GM12865 (cell line): ENCODE data around the gene MEGF11.

Source experiments
- DNase-seq: peaks from one replicate; pipeline ENCODE4 v3.0.0; 2010; ENCODE audit warnings: low read depth
- H3K4me3 ChIP-seq: 2 replicates; pipeline ENCODE4 v1.5.1; 2011; ENCODE audit warnings: mild to moderate bottlenecking, low read depth, low read length, control low read depth
- TF ChIP-seq, protein P1 (sequence below): IDR thresholded peaks from 2 replicates; pipeline ENCODE4 v1.5.1; 2011; ENCODE audit warnings: low read length, control low read depth, low read depth, inconsistent platforms; ENCODE audit not compliant: insufficient read depth; ENCODE audit errors: missing control alignments

Gene MEGF11

GRCh38 chr15:66195621-66196230 is 57.8 kb downstream of the MEGF11 start:
- DNase-seq = no peak
- TF ChIP-seq, protein P1, sequence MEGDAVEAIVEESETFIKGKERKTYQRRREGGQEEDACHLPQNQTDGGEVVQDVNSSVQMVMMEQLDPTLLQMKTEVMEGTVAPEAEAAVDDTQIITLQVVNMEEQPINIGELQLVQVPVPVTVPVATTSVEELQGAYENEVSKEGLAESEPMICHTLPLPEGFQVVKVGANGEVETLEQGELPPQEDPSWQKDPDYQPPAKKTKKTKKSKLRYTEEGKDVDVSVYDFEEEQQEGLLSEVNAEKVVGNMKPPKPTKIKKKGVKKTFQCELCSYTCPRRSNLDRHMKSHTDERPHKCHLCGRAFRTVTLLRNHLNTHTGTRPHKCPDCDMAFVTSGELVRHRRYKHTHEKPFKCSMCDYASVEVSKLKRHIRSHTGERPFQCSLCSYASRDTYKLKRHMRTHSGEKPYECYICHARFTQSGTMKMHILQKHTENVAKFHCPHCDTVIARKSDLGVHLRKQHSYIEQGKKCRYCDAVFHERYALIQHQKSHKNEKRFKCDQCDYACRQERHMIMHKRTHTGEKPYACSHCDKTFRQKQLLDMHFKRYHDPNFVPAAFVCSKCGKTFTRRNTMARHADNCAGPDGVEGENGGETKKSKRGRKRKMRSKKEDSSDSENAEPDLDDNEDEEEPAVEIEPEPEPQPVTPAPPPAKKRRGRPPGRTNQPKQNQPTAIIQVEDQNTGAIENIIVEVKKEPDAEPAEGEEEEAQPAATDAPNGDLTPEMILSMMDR = no peak
- no peak overlapping the region for H3K4me3 ChIP-seq

- no peak for DNase-seq
- TF ChIP-seq, protein P1 = no peak
- no peak overlapping the region for H3K4me3 ChIP-seq
Measured at GRCh38 chr15:66193066-66193465, 60.5 kb downstream of the MEGF11 start.

DNA sequence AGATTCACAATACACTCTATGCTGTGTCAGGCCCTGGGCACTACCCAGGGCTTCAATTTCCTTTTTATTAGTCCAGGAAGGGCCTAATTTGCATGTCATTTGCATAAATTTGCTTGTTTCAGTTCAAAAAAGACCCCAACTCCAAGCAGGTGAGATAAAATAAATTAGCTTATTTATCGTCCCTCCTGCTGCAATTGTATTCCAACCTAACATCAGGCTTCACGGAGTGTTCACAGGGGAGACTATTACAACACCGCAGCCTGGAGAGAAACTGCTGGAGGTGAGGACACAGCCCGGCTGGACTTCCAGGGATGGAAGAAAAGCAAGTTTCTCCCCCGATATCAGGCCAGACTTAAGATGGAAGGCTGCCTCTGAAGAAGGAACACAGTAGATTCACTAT is 62.8 kb downstream of the MEGF11 start:
- TF ChIP-seq, protein P1 = no peak
- no peak for DNase-seq
- H3K4me3 ChIP-seq = no peak overlapping the region

- no peak for DNase-seq
Measured at GRCh38 chr15:66189291-66189690, 64.3 kb downstream of the MEGF11 start.

GRCh38 chr15:66188464-66188863 is 65.1 kb downstream of the MEGF11 start:
- H3K4me3 ChIP-seq = no peak overlapping the region
- DNase-seq = no peak
- TF ChIP-seq, protein P1 = no peak

More at GRCh38 chr15:66189291-66189690, 64.3 kb downstream of the MEGF11 start:
- H3K4me3 ChIP-seq = no peak overlapping the region
- TF ChIP-seq, protein P1 = no peak

GRCh38 chr15:66187271-66187670 is 66.3 kb downstream of the MEGF11 start:
- DNase-seq = no peak
- H3K4me3 ChIP-seq = no peak overlapping the region
- TF ChIP-seq, protein P1 = no peak
